DND-41 (cell line): ENCODE data around the gene RAD54L.

ENCODE experiments used
- ATAC-seq: fragments of 200-7000 bp; cut with Tn5 transposase; 3 replicates; pipeline ENCODE4 v1.9.1; 2021; ENCODE audit warnings: low read depth; ENCODE audit not compliant: insufficient read depth
- DNase-seq: peaks from one replicate; pipeline ENCODE4 v3.0.0-alpha.2; 2020
- H2AFZ ChIP-seq: 2 replicates; pipeline ENCODE4 v1.6.0; 2012; ENCODE audit warnings: low read depth, low read length
- H3K27ac ChIP-seq: 2 replicates; pipeline ENCODE4 v1.5.1; 2012; ENCODE audit warnings: low read length, inconsistent platforms
- H3K27me3 ChIP-seq: fragments of 200-600 bp; sonication (generic); 2 replicates; pipeline ENCODE4 v1.6.0; 2012; ENCODE audit warnings: low read length, mild to moderate bottlenecking, inconsistent platforms; ENCODE audit not compliant: insufficient read depth, poor library complexity
- H3K36me3 ChIP-seq: 2 replicates; pipeline ENCODE4 v1.5.1; 2012; ENCODE audit warnings: low read length, inconsistent platforms; ENCODE audit not compliant: insufficient read depth
- H3K4me1 ChIP-seq: 2 replicates; pipeline ENCODE4 v1.5.1; 2012; ENCODE audit warnings: mild to moderate bottlenecking, low read length; ENCODE audit not compliant: insufficient read depth
- H3K4me2 ChIP-seq: 2 replicates; pipeline ENCODE4 v1.6.0; 2012; ENCODE audit warnings: mild to moderate bottlenecking, moderate library complexity, low read length, inconsistent platforms; ENCODE audit not compliant: insufficient read depth
- H3K4me3 ChIP-seq, 2 experiments: fragments of 200-600 bp in 1 of 2; shearing (Covaris generic) in 1 of 2; 2 replicates each; pipeline ENCODE4 v1.5.1; 2012 to 2016; ENCODE audit warnings: inconsistent platforms in 2 of 2, low read length in 2 of 2, mild to moderate bottlenecking in 2 of 2, low read depth in 1 of 2, moderate library complexity in 1 of 2
- H3K79me2 ChIP-seq: 2 replicates; pipeline ENCODE4 v1.6.0; 2012; ENCODE audit warnings: low read length, inconsistent platforms; ENCODE audit not compliant: insufficient read depth
- H3K9ac ChIP-seq: 2 replicates; pipeline ENCODE4 v1.6.0; 2012; ENCODE audit warnings: low read depth, mild to moderate bottlenecking, inconsistent platforms, low read length, moderate library complexity
- H3K9me3 ChIP-seq: 2 replicates; pipeline ENCODE4 v1.5.1; 2012; ENCODE audit warnings: low read length, moderate library complexity, mild to moderate bottlenecking, inconsistent platforms; ENCODE audit not compliant: insufficient read depth, severe bottlenecking
- H4K20me1 ChIP-seq: 2 replicates; pipeline ENCODE4 v1.6.0; 2012; ENCODE audit warnings: low read length; ENCODE audit not compliant: insufficient read depth
- EZH2 ChIP-seq: IDR thresholded peaks from 3 replicates; pipeline ENCODE4 v1.6.1; 2012; ENCODE audit warnings: borderline replicate concordance, low read depth, mild to moderate bottlenecking, moderate library complexity, low read length, inconsistent platforms; ENCODE audit not compliant: severe bottlenecking
- TF ChIP-seq, protein P1 (sequence below): IDR thresholded peaks from 2 replicates; pipeline ENCODE4 v1.5.1; 2012; ENCODE audit warnings: borderline replicate concordance, low read length, moderate library complexity, mild to moderate bottlenecking; ENCODE audit not compliant: poor library complexity, severe bottlenecking; ENCODE audit errors: extremely low read depth

The RAD54L gene

GRCh38 chr1:46289134-46289494 is 41.6 kb downstream of the RAD54L start:
- H3K36me3 ChIP-seq: peaks cover 53% of the 10 kb centered on the region
- no peak overlapping the region for H3K9ac ChIP-seq
- H3K4me2 ChIP-seq: no peak overlapping the region
- DNase-seq (no peak), ATAC-seq (no peak)
- TF ChIP-seq EZH2: no peak
- TF ChIP-seq, protein P1, sequence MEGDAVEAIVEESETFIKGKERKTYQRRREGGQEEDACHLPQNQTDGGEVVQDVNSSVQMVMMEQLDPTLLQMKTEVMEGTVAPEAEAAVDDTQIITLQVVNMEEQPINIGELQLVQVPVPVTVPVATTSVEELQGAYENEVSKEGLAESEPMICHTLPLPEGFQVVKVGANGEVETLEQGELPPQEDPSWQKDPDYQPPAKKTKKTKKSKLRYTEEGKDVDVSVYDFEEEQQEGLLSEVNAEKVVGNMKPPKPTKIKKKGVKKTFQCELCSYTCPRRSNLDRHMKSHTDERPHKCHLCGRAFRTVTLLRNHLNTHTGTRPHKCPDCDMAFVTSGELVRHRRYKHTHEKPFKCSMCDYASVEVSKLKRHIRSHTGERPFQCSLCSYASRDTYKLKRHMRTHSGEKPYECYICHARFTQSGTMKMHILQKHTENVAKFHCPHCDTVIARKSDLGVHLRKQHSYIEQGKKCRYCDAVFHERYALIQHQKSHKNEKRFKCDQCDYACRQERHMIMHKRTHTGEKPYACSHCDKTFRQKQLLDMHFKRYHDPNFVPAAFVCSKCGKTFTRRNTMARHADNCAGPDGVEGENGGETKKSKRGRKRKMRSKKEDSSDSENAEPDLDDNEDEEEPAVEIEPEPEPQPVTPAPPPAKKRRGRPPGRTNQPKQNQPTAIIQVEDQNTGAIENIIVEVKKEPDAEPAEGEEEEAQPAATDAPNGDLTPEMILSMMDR: no peak
- peaks cover 32% of the 10 kb centered on the region for H3K4me1 ChIP-seq
- no peak overlapping the region for H3K4me3 ChIP-seq
- H2AFZ ChIP-seq: no peak overlapping the region
- peaks cover 15% of the 10 kb centered on the region for H4K20me1 ChIP-seq
- no peaks in the 10 kb centered on the region for H3K27me3 ChIP-seq
- H3K9me3 ChIP-seq: no peaks in the 10 kb centered on the region
- H3K27ac ChIP-seq: no peak overlapping the region
- peaks cover 5% of the 10 kb centered on the region for H3K79me2 ChIP-seq

- Histone ChIP-seq H3K9ac (no peak overlapping the region), H3K9me3 (no peaks in the 10 kb centered on the region), H3K36me3 (peaks cover 53% of the 10 kb centered on the region), H4K20me1 (peaks cover 9% of the 10 kb centered on the region; the same call in 1 of the 2 replicates), H3K4me3 (no peak overlapping the region), H3K27me3 (no peaks in the 10 kb centered on the region), H3K27ac (no peak overlapping the region), H3K79me2 (no peaks in the 10 kb centered on the region; the same call in 1 of the 2 replicates), H3K4me1 (peaks cover 24% of the 10 kb centered on the region), H3K4me2 (no peak overlapping the region), H2AFZ (no peak overlapping the region)
- TF ChIP-seq, protein P1: no peak
- no peak for TF ChIP-seq EZH2
- no peak for ATAC-seq
- no peak for DNase-seq
Observed at GRCh38 chr1:46289976-46290375, 42.4 kb downstream of the RAD54L start.

DNA sequence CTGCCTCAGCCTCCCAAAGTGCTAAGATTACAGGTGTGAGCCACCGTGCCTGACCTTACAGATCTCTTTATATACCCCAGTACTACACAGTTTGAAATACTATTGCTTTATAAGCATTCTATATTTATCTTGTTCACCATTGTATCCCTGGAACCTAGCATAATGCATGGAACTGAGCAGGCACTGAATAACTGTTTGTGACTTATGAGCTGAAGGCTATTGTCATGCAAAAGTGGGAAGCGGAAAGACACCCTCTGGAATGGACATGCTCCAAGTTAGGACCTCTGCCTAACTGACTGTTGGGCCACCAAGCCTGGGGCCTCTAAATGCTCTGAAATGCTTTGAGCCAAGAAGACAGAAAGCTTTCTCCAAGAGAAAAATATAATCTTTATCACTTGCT is 47.7 kb downstream of the RAD54L start:
- H3K4me2 ChIP-seq: no peak overlapping the region
- no peak overlapping the region for H3K27ac ChIP-seq
- TF ChIP-seq, protein P1: no peak
- TF ChIP-seq EZH2: no peak
- no peak overlapping the region for H3K9ac ChIP-seq
- ATAC-seq (no peak), DNase-seq (no peak)
- peaks cover 59% of the 10 kb centered on the region for H3K36me3 ChIP-seq
- H3K4me3 ChIP-seq: no peak overlapping the region
- H3K9me3 ChIP-seq: no peaks in the 10 kb centered on the region
- H4K20me1 ChIP-seq: peaks cover 14% of the 10 kb centered on the region; the same call in 1 of the 2 replicates
- H3K4me1 ChIP-seq: peaks cover 3% of the 10 kb centered on the region
- H2AFZ ChIP-seq: no peak overlapping the region
- H3K27me3 ChIP-seq: no peaks in the 10 kb centered on the region
- H3K79me2 ChIP-seq: peaks cover 36% of the 10 kb centered on the region

GRCh38 chr1:46298387-46298786 is 50.8 kb downstream of the RAD54L start:
- no peak overlapping the region for H3K9ac ChIP-seq
- no peaks in the 10 kb centered on the region for H3K9me3 ChIP-seq
- H3K36me3 ChIP-seq: peaks cover 57% of the 10 kb centered on the region
- DNase-seq: no peak
- no peak for TF ChIP-seq EZH2
- TF ChIP-seq, protein P1: no peak
- no peak overlapping the region for H2AFZ ChIP-seq
- H3K4me3 ChIP-seq: no peak overlapping the region
- H3K4me1 ChIP-seq: peaks cover 16% of the 10 kb centered on the region
- peaks cover 65% of the 10 kb centered on the region for H3K79me2 ChIP-seq
- H3K4me2 ChIP-seq: no peak overlapping the region
- peaks cover 14% of the 10 kb centered on the region; the same call in 1 of the 2 replicates for H4K20me1 ChIP-seq
- no peak for ATAC-seq
- no peak overlapping the region for H3K27ac ChIP-seq
- H3K27me3 ChIP-seq: no peaks in the 10 kb centered on the region
